SU-DHL-6 (cell line): ENCODE measurements around the gene PPP2R3A.
A peak's percentile ranks its signal among the peaks of the same experiment; 100 is the strongest.

ENCODE experiments used
- H2AFZ ChIP-seq: fragments of 200-600 bp; sonication (generic); 2 replicates; pipeline ENCODE4 v1.6.1; 2014; ENCODE audit warnings: low read depth, mild to moderate bottlenecking, moderate library complexity, mixed read lengths, antibody characterized with exemption, low read length; ENCODE audit not compliant: severe bottlenecking
- H3F3A ChIP-seq: fragments of 200-600 bp; shearing (Covaris generic); 2 replicates; pipeline ENCODE4 v1.6.0; 2016; ENCODE audit warnings: antibody characterized with exemption, mild to moderate bottlenecking; ENCODE audit not compliant: insufficient read depth
- H3K27ac ChIP-seq: fragments of 200-600 bp; sonication (generic); 2 replicates; pipeline ENCODE4 v1.5.1; 2016; ENCODE audit warnings: low read depth, mild to moderate bottlenecking, low read length, moderate library complexity, mixed read lengths
- H3K27me3 ChIP-seq: fragments of 200-600 bp; sonication (generic), shearing (Covaris generic); 2 replicates; pipeline ENCODE4 v1.6.0; 2014; ENCODE audit warnings: mild to moderate bottlenecking, low read length
- H3K36me3 ChIP-seq: fragments of 200-600 bp; sonication (generic); 2 replicates; pipeline ENCODE4 v1.6.1; 2014; ENCODE audit warnings: mild to moderate bottlenecking, low read length, mixed read lengths
- H3K4me2 ChIP-seq: fragments of 300-600, 200-600 bp; shearing (Covaris generic), sonication (generic); 2 replicates; pipeline ENCODE4 v1.6.0; 2014; ENCODE audit warnings: low read length, low read depth, mild to moderate bottlenecking; ENCODE audit not compliant: poor library complexity, severe bottlenecking
- H3K4me3 ChIP-seq: fragments of 200-600 bp; sonication (generic); 2 replicates; pipeline ENCODE4 v1.5.1; 2014; ENCODE audit warnings: antibody characterized with exemption, low read length, mild to moderate bottlenecking, mixed read lengths; ENCODE audit not compliant: insufficient read depth, poor library complexity, severe bottlenecking
- H3K79me2 ChIP-seq: fragments of 200-600 bp; sonication (generic); 2 replicates; pipeline ENCODE4 v1.6.1; 2014; ENCODE audit warnings: mild to moderate bottlenecking, low read length, moderate library complexity; ENCODE audit not compliant: insufficient read depth
- H3K9ac ChIP-seq: fragments of 200-600 bp; sonication (generic); 2 replicates; pipeline ENCODE4 v1.7.0; 2014; ENCODE audit warnings: mild to moderate bottlenecking, low read length
- H3K9me2 ChIP-seq: fragments of 200-600 bp; sonication (generic); replicated peaks from 2 replicates; pipeline ENCODE4 v1.6.1; 2014; ENCODE audit warnings: low read length; ENCODE audit not compliant: insufficient read depth
- H3K9me3 ChIP-seq: fragments of 200-600 bp; sonication (generic); 2 replicates; pipeline ENCODE4 v1.6.1; 2014; ENCODE audit warnings: low read length, mixed read lengths; ENCODE audit not compliant: insufficient read depth
- H4K20me1 ChIP-seq: fragments of 200-600 bp; sonication (generic); 2 replicates; pipeline ENCODE4 v1.6.1; 2014; ENCODE audit warnings: low read depth, mild to moderate bottlenecking, antibody characterized with exemption, low read length, moderate library complexity, mixed read lengths
- EZH2phosphoT487 ChIP-seq: fragments of 200-600 bp; sonication (generic), shearing (Covaris generic); conservative IDR thresholded peaks from 2 replicates; pipeline ENCODE4 v1.6.1; 2018; ENCODE audit warnings: mild to moderate bottlenecking, antibody characterized with exemption, low read length, moderate library complexity, mixed read lengths
- TF ChIP-seq, protein P1 (sequence below): fragments of 200-600 bp; sonication (generic); IDR thresholded peaks from one replicate; pipeline ENCODE4 v1.5.1; 2017; ENCODE audit warnings: antibody characterized with exemption, mild to moderate bottlenecking, low read length, moderate library complexity; ENCODE audit not compliant: insufficient read depth, poor library complexity, severe bottlenecking

Gene PPP2R3A

DNA sequence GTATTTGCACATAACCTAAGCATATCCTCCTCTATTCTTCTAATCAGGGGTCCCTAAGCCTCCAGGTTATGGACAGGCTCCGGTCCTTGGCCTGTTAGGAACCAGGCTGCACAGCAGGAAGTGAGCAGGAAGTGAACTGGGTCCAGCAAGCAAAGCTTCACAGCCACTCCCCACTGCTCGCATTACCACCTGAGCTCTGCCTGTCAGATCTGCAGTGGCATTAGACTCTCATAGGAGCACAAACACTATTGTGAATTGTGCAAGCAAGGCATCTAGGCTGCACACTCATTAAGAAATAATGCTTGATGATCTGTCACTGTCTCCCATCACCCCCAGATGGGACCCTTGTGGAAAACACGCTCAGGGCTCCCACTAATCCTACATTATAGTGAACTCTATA lies 220.8 kb downstream of the PPP2R3A start:
- peaks cover 18% of the 10 kb centered on the region; the same call in 1 of the 2 replicates for H3F3A ChIP-seq
- H3K36me3 ChIP-seq, result 0 out of 2 replicates have a peak, but pooled peaks cover 3% of the 10 kb centered on the region
- no peaks in the 10 kb centered on the region for H3K9me2 ChIP-seq
- peak overlapping the region; percentile 50; the same call in 1 of the 2 replicates for H3K27ac ChIP-seq
- peak overlapping the region; percentile 53 for H3K4me2 ChIP-seq
- no peak overlapping the region for H3K4me3 ChIP-seq
- no peak overlapping the region for H3K9ac ChIP-seq
- no peaks in the 10 kb centered on the region for H3K27me3 ChIP-seq
- no peaks in the 10 kb centered on the region for H3K9me3 ChIP-seq
- no peak for TF ChIP-seq EZH2phosphoT487
- H3K79me2 ChIP-seq, result peaks cover 99% of the 10 kb centered on the region
- H2AFZ ChIP-seq, result no peak overlapping the region
- peaks cover 36% of the 10 kb centered on the region for H4K20me1 ChIP-seq

DNA sequence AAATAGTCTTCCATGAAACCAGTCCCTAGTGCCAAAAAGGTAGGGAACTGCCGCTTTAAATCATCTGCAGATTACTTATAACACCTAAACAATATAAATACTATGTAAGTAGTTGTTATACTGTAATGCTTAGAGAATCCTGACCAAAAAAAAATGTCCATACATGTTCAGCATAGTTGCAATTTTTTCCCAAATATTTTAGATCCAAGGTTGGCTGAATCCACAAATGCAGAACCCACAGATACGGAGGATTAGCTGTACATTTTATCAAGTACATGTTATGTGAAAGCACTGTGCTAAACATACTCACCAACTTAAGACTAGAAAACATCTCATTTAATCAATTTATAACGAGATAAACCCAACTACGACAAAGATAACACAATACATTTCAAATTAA lies 221.3 kb downstream of the PPP2R3A start:
- peaks cover 34% of the 10 kb centered on the region; the same call in 1 of the 2 replicates for H4K20me1 ChIP-seq
- H3K9me3 ChIP-seq, result no peaks in the 10 kb centered on the region
- H3K9me2 ChIP-seq, result no peaks in the 10 kb centered on the region
- TF ChIP-seq, protein P1, sequence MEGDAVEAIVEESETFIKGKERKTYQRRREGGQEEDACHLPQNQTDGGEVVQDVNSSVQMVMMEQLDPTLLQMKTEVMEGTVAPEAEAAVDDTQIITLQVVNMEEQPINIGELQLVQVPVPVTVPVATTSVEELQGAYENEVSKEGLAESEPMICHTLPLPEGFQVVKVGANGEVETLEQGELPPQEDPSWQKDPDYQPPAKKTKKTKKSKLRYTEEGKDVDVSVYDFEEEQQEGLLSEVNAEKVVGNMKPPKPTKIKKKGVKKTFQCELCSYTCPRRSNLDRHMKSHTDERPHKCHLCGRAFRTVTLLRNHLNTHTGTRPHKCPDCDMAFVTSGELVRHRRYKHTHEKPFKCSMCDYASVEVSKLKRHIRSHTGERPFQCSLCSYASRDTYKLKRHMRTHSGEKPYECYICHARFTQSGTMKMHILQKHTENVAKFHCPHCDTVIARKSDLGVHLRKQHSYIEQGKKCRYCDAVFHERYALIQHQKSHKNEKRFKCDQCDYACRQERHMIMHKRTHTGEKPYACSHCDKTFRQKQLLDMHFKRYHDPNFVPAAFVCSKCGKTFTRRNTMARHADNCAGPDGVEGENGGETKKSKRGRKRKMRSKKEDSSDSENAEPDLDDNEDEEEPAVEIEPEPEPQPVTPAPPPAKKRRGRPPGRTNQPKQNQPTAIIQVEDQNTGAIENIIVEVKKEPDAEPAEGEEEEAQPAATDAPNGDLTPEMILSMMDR, result no peak
- TF ChIP-seq EZH2phosphoT487, result no peak
- peaks cover 100% of the 10 kb centered on the region for H3K79me2 ChIP-seq
- no peak overlapping the region for H3K9ac ChIP-seq
- H3K4me2 ChIP-seq, result peak overlapping the region; percentile 53
- no peak overlapping the region for H2AFZ ChIP-seq
- H3K4me3 ChIP-seq, result no peak overlapping the region
- H3K27ac ChIP-seq, result peak overlapping the region; percentile 50; the same call in 1 of the 2 replicates
- 0 out of 2 replicates have a peak, but pooled peaks cover 3% of the 10 kb centered on the region for H3K36me3 ChIP-seq
- H3K27me3 ChIP-seq, result no peaks in the 10 kb centered on the region
- peaks cover 18% of the 10 kb centered on the region; the same call in 1 of the 2 replicates for H3F3A ChIP-seq

DNA sequence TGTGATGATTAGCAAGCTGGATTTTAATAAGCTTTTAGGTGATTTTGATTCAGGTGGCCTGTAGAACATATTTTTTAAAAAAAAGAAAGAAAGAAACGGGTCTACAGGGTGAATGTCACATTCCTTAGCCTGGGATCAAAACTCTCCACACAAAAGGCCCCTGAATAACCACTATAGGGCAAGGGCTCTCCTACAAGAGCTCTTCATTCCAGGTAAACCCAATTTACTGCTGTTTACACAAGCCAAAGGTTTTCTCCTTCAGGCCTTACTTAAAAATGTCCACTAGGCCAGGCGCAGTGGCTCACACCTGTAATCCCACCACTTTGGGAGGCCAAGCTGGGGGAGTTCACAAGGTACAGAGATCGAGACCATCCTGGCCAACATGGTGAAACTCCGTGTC lies 222.3 kb downstream of the PPP2R3A start:
- H2AFZ ChIP-seq, result no peak overlapping the region
- H3K4me2 ChIP-seq, result peak overlapping the region; percentile 53
- H3K4me3 ChIP-seq, result no peak overlapping the region
- H3K27me3 ChIP-seq, result no peaks in the 10 kb centered on the region
- peak overlapping the region; percentile 14; the same call in 1 of the 2 replicates for H3K9ac ChIP-seq
- peaks cover 39% of the 10 kb centered on the region for H4K20me1 ChIP-seq
- no peaks in the 10 kb centered on the region for H3K9me3 ChIP-seq
- no peak for TF ChIP-seq EZH2phosphoT487
- TF ChIP-seq, protein P1, result no peak
- peaks cover 9% of the 10 kb centered on the region; the same call in 1 of the 2 replicates for H3F3A ChIP-seq
- 0 out of 2 replicates have a peak overlapping the region, but pooled peaks have one; percentile 9 for H3K27ac ChIP-seq
- peaks cover 3% of the 10 kb centered on the region; the same call in 1 of the 2 replicates for H3K36me3 ChIP-seq
- peaks cover 100% of the 10 kb centered on the region for H3K79me2 ChIP-seq
- no peaks in the 10 kb centered on the region for H3K9me2 ChIP-seq

DNA sequence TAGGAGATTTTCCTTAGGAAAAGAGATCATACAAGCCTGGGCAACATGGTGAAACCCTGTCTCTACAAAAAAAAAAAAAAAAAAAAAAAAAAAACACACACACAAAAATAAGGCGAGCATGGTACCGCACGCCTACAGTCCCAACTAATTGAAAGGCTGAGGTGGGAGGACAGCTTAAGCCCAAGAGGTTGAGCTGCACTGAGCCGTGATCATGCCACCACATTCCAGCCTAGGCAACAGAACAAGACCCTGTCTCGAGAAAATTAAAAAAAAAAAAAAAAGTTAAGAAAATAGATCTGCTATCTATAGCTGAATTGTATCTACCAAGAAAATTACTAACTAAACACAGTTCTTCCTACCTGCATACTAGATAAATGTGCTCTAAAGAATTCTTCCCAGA lies 223.5 kb downstream of the PPP2R3A start:
- H3K9ac ChIP-seq, result no peak overlapping the region
- H3K9me3 ChIP-seq, result no peaks in the 10 kb centered on the region
- no peaks in the 10 kb centered on the region for H3K9me2 ChIP-seq
- H4K20me1 ChIP-seq, result peaks cover 44% of the 10 kb centered on the region
- H3F3A ChIP-seq, result 0 out of 2 replicates have a peak, but pooled peaks cover 11% of the 10 kb centered on the region
- H3K79me2 ChIP-seq, result peaks cover 100% of the 10 kb centered on the region
- no peak overlapping the region for H3K4me3 ChIP-seq
- no peak overlapping the region for H3K27ac ChIP-seq
- H3K4me2 ChIP-seq, result peak overlapping the region; percentile 53
- no peak overlapping the region for H2AFZ ChIP-seq
- no peaks in the 10 kb centered on the region for H3K27me3 ChIP-seq
- H3K36me3 ChIP-seq, result peaks cover 3% of the 10 kb centered on the region; the same call in 1 of the 2 replicates
- TF ChIP-seq, protein P1, result no peak
- TF ChIP-seq EZH2phosphoT487, result no peak
